COLO829 (cell line): ENCODE measurements around the gene CDH15.

Source experiments
- DNase-seq: peaks from one replicate; pipeline ENCODE4 v3.0.0; 2012; ENCODE audit warnings: low spot score

CDH15 gene

DNA sequence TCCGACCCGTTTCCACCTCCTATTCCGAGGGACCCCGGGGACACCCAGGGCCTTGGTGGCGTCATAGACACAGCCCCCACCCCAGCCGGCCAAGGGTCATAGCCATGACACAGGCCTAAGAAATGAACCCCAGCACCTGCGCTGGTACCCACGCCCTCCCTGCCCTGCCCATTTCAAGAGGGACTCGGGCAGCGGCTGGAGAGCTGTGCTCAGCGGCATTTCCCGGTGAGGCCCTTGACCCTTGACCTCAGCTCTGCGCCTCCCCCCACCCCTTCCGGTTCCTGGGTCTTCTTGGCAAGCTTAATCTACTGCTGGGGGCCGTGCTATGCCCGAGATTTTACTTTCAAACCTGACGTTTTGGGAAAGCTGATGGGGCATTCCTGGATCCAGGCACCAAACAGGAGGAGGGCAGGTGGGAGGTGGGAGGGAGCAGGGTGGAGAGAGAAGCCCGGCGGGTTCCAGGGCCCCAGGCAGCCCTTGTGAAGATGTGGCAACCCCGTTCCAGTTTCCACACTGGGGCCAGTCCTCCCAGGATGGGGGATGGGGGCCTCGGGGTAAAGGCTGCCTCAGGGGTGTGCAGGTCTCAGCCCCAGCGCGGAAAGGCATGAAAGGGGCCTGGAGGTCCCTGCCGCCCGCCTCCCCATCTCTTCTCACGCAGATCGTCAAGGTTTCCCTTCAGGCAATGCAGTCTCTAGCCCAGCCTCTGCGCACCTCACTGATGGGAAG lies 28.7 kb downstream of the CDH15 start, which contains the start of gene SLC22A31:
SLC22A31 (minus strand) TSS at position 414 of the 726 bp plus-strand sequence; CDS start at position 378, 36 bp downstream.
- DNase-seq: no peak

DNA sequence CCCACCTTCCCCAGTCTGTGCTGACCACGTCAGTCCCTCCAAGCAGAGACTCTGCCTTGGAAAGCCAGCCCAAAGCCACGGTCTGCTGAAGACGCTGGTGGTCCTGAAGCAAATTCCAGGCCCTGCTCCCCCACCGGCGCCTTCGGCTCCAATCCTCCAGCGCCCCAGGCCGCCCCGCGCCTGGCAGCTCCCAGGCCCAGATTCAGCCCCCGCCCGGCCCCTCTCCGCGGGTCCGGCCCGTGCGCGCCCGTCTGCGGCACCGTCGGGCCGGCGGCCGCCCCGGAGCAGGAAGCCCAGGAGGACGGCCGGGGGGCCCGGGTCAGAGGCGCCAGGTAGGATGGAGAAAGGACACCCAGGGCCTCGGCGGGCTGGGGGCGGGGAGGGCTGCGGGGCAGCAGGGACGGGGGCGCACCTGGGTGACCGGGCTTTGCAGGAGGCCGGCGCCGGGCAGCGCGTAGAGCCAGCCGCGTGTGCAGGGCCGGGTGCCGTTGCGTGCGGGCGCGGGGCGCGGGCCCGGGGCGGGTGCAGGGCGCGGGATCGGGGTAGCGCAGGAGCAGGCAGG lies 29.4 kb downstream of the CDH15 start:
- DNase-seq: no peak

DNA sequence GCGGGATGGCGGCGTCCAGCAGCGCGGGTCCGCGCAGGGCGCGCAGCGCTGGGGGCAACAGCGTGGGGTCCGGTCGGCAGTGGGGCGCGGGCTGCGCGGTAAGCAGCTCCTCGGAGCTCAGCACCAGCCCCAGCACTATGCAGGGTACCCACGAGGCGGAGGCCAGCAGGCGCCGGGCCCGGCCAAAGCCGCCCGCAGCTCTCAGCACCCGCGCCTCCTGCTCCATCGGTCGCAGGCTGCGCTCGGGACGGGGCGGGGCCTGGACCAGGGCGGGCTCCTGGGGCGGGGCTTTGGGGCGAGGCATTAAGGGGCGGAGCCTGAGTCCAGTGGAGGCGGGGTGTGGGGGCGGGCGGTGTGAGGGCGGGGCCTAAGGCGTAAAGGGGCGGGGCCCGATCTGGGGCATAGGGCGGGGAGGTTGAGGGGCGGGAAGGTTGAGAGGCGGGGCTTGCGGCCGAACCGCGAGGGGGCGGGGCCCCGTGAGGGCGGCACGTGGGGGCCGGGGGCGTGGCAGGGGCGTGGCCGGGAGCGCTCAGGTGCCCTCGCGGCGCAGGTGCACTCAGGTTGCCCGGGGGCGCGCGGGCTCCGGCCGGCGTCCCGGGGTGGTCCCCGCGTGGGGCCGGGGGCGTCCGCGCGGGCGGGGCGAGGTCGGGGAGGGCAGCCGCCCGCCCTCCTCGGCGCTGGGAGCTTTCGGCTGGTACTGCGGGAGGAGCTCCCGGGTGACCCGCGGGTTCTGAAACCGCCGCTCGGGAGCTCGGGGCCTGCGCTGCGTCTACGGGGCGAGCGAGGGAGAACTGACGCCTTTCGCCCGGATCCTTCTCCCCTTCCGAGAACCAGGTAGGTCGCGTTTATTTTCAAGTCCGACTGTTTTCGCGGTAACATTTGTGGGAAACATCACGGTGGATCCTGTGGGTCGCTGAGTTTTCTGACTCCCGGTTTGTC lies 30.2 kb downstream of the CDH15 start:
- peak; percentile 73 for DNase-seq

DNA sequence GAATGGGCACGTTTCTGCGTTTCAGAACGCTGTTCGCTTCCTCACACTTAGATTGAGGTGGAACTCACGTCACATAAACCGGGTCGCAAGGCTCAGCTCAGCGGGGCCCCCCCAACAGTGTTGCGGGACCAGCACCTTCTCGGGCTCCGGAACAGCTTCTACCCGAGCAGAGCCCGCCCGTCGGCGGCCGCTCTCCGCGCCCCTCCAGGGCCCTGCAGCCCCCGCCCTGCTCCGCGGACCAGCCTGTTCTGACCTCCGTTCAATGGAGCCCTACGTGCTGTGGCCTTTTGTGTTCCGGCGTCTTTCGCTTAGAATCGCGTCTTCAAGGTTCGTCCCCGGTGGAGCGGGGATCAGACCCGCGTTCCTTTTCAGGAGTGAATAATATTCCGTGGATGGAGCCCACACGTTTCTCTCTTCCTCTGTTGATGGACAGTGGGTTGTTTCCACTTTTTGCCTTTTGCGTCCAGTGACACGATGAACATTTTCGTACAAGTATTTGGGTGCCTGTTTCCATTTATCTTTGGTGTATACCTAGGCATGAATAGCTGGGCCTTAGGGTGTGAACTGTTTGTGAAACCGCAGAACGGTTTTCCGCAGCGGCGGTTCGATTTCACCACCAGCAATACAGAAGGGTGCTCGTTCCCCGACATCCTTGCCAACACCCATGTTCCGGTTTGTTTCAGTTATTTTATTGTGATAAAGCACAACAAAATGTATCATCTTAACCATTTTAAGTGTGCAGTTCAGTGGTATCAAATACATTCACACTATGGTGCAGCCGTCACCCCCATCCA lies 31.1 kb downstream of the CDH15 start:
- DNase-seq: no peak

DNA sequence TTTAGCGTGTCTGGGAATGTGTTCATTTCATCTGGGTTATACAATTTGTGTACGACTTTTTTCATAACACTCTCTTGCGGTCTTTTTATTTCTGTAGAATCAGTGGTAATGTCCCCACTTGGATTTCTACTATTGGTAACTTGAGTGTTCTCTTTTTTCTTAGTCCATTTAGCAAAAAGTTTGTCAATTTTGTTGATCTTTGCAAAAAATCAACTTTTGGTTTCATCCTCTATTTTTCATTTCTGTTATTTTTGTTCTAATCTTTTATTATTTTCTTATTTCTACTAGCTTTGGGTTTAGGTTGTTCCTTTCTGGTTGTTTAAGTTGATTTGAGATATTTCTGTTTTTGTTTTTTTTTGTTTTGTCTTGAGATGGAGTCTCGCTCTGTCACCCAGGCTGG lies 36.4 kb downstream of the CDH15 start:
- DNase-seq: no peak

DNA sequence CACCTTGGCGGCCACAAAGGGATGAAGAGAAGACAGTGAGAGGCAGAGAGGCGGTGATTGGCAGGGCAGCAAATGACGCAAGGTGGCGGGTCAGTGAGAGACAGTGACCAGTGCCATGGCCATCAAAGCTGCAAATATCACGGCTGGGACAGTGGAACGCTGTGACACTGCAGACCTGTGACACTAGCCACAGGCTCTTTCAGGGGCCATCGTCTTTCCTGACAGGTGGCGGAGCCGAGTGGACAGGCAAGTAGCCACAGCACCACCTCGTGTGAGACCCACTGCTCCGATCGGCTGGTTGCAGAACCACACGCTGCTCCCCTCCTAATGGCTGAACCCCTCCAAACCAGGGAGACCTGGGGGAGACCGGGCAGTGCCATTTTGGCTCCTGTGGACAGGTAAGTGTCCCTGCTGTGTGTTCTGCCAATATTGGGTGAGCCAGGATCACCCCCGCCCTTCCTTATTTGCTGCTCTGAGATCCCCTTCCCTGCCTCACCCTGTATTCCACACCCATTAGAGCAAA lies 38.0 kb downstream of the CDH15 start:
- DNase-seq: no peak

DNA sequence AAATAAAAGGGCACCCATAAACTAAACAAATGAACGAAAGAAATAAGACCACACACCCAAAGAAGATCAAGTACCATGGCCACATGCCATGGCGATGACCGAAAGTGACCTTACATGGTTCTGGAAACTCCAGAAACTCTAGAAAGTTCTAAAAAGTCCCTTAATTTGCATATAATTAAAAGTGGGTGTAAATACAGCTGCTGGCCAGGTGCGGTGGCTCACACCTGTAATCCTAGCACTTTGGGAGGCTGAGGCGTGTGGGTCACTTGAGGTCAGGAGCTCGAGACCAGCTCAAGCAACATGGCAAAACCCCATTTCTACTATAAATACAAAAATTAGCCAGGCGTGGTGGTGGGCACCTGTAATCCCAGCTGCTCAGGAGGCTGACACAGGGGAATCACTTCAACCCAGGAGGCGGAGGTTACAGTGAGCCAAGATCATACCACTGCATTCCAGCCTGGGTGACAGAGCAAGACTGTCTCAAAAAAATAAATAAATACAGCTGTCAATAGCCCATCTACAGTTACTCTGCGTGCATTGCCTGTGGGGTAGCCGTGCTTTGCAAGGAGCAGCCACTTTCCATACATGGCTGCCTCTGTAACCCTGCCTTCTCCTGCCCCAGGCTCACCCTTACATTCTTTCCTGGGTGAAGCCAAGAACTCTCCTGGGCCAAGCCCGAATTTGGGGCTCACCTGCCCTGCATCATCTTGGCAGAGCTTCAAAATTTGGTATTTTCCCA lies 38.8 kb downstream of the CDH15 start:
- no peak for DNase-seq

DNA sequence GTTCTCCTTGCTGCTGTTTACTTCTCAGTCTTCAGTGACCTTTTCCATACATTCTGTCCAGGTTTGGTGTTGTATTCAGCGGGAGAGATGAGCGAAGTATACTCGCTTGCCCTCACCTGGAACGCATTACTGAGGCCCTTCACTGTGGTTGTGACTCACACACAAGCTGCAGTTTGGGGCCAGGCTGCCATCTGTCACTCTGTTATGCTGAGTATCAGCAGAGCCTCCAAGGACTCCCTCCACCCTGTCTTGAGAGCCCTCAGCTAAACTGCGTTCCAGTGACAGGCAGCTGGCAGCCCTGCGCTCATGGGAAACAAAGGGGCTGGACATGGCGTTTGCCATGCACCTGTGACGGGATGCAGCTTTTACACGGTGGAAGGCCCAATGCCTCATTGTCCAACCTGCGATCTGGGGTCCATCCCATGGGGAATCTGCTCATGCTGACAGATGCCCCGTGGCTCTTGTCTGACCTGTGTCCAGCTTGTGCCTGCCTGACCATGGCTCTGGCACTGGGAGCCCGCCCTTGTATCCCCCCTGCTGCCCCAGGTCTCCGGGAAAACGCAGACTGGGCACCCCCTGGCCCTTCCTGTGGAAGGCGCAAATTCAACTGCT lies 39.5 kb downstream of the CDH15 start:
- no peak for DNase-seq

DNA sequence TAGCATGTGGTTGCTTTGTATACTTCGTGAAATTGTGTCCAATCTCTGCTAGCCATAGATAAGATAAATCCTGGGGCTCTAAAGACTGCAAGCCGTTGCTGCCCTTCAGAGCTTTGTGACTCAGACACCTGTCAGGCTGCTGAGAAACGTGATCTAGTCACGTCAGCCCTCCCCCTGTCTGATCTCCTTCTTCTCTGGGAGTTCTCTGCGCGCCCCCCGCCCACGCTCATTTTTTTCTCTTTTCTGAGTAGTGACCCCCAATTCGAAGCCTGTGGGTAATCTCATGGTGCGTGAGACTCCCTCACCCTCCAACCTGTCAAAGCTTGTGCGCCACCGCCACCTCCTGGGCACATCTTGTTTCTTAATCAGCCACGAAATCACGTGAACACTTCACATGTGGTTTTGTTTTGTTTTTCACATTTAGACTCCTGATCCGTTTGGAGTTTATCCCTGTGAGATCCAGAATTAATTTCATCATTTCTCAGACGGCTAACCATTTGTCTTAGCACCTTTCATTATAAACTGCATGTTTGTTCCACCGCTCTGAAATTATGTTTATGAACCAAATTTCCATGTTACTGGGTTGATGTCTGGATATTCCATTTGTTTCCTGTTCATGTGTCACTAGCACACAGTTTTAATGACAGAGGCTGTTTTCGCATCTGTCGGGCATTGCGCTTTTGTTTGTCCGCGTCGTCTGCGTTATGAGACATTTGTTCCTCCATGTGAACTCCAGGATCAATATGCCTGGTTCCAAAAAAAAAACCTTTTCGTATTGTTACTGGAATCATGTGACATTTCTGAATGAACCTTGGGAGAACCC lies 45.0 kb downstream of the CDH15 start:
- peak; percentile 57 for DNase-seq

DNA sequence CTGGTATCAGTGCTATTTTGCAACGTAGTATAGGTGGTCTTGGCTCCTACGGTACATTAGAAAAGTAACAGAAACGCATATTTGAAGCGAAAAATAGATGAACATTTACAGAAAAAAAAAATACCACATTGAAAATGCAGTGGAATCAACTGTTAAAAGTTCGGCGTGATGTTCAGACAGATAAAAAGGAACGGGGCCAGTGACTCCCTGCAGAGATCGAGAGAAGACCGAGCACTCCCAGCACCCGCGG lies 45.5 kb downstream of the CDH15 start:
- DNase-seq: no peak

DNA sequence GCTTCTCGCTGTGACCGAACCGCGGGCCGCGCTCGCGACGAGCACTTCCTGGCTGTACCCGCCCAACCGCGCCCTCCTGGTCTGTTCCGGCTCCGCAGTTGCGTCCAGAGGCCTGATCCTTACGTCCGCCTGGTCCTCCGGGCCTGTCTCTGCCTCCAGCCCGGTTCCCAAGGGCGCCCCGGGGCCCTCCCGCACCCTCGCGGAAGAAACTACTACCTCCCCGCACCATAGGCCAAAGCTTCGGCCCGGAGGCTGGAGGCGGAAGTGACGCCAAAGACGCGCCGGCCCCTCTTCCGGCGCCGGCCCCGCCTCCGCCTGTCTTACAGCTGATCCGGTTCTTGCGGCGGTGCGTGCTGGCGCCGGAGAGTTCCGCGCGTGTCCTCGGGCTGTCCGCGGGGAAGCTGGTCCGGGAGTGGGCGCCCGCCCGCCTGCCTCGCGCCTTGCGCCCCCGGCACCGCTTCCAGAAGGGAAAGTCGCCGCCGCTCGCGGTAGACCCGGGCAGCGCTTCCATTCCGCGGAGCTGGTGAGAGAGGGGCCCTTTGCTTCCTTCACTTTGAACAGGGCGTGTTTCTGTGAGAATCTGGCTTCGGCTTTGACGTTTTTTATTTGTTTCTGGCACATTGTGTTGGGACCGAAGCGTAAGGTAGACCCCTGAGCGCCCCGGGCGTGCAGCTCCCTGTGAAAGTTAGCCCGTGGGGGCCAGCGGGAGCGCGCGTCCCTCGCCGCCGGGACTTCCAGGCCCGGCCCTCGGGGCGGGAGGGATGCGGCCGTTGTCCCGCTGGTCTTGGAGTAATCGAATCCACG lies 46.0 kb downstream of the CDH15 start, which contains the start of gene ZNF778:
ZNF778 (plus strand) TSS at position 316 of the 804 bp plus-strand sequence. CDS start 3,425 bp downstream, outside the sequence.
- DNase-seq: peak; percentile 70

DNA sequence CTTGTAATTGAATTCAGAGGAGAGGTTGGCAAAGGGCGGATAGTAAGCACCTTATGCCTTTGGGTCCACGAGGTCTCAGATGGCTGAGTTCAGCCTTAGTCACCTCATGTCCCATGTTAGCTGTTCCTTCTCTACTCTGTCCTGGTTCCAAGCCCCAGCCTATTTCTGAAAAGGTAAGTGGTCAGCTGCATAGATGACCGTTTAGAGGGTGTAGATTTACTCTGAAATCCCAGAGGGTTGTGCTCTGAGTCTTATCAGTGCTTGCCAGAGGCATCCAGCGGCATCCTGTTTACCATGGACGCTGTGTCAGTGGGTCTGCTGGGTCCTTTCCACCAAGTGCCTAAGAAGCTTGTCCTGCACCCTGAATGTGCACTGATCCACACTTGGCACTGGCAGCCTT lies 47.8 kb downstream of the CDH15 start:
- no peak for DNase-seq

DNA sequence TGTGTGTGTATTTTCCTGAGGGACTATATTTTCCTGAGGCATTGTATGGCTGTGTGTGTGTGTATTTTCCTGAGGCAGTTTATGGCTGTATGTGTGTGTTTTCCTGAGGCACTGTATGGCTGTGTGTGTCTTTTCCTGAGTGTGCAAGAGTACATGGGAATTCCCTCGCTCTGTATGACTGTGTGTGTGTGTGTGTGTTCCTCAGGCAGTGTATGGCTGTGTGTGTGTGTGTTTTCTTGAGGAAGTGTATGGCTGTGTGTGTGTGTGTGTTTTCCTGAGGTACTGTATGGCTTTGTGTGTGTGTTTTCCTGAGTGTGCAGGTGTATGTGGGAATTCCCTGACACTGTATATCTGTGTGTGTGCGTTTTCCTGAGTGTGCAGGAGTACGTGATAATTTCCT lies 50.1 kb downstream of the CDH15 start:
- DNase-seq: no peak

DNA sequence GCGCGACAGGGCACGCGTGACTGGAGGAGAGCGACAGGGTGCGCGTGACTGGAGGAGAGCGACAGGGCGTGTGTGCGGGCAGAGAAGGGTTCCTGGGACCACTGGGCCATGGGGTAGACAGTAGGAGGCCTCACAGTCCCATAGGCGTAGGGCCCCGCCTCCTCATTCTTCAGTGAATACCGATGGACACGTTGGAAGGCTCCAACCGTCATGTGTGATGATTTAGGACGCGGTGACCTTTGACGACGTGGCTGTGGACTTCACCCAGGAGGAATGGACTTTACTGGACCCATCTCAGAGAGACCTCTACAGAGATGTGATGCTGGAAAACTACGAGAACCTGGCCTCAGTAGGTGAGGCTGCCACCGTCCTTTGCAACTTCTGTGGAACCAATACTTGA lies 51.4 kb downstream of the CDH15 start:
- DNase-seq: no peak

DNA sequence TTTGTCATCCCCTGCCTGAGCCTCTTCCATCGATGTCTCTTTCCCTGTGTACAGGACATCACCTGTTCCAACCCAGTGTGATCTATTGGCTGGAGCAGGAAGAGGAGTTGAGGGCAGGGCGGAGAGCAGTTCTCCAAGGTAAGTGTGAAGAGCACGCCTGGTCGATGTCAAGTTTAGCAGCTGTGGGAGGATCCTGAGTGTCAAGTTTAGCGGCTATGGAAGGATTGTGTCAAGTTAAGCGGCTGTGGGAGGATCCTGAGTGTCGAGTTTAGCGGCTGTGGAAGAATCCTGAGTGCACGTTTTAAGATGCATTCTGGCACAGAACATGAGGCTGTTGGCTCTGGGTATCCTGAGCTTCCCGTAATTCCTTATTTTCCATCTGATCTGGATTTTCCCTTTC lies 53.1 kb downstream of the CDH15 start:
- no peak for DNase-seq

DNA sequence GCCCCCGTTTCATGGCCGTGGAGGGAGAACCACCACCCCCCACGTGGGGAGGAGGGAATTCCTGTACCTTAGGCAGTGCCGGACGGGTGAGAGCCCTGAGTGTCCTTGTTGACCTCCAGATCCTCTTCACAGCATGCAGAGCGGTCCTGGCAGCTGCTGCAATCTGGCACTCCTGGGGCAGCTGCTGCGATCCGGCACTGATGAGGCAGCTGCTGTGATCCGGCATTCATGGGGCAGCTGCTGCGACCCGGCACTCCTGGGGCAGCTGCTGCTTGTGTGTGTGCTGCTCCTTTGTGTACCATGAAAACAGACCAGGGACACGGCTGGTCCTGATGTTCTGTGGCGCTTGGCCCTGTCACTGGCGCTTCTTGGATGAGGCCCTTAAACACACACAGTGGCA lies 58.7 kb downstream of the CDH15 start:
- no peak for DNase-seq

DNA sequence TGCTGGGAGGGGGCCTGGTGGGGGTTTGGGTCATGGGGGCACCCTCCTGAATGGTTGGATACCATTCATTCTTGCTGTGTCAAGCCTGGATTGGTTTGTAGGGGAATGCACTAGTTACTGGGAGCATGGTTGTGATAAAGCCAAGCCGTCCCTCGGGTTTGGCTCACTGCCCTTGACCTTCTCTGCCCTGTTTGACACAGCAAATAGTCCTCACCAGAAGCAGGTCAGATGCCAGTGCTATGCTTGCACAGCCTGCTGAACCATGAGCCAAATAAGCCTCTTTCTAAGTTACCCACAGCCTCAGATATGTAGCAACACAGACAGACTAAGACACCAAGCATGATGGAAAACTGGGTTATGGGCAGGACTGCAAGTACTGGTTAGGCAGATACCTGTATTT lies 60.6 kb downstream of the CDH15 start:
- no peak for DNase-seq

DNA sequence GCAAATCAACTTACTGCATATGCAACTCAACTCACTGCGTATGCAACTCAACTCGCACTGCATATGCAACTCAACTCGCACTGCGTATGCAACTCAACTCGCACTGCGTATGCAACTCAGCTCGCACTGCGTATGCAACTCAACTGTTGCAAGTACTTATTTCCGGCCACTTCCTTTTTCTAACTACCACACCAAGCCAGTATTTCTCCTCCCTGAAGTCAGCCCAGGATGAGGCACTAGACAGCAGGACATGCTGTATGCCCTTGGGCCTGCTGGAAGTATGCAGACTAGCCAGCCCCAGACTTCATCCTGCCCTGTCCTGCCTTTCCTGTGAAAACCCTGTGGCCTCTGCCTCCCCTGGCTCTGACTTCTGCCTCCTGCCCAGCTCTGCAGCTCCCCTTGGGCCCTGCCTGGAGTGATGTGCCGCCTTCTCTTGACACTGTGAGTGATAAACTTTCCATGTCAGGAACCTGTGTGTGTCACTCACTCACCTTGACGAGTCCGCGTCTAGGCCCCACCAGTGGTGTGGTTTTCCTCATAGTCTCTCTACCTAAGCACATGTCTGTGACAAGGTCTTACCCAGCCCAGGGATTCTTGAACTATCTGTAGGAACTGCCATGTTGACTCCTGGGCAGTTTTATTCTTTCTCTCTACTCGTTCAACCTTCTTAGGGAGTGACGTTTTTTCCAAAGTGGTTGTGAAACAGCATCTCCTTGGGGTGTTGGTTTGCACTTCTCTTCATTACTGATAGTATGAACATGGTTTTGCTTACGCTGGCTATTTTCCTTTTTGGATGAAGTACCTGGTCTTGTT lies 62.3 kb downstream of the CDH15 start:
- no peak for DNase-seq
